AG10803 (cell line): ENCODE measurements around the gene ETS1.
"Not testable (repeated sequence)": the region's sequence is repeated elsewhere in the genome, so short reads cannot be mapped to it uniquely, and the experiment has no call there.

Experiments
- DNase-seq: peaks from one replicate; pipeline ENCODE4 v3.0.0; 2010; ENCODE audit warnings: low read depth
- H3K4me3 ChIP-seq: 2 replicates; pipeline ENCODE4 v1.5.1; 2011; ENCODE audit warnings: mild to moderate bottlenecking, low read length, control low read depth
- CTCF ChIP-seq: conservative IDR thresholded peaks from 2 replicates; pipeline ENCODE4 v1.5.1; 2011; ENCODE audit warnings: mild to moderate bottlenecking, low read length, control low read depth, inconsistent platforms

ETS1 gene

GRCh38 chr11:128450882-128451651, 136.3 kb downstream of the ETS1 start:
- no peak overlapping the region for H3K4me3 ChIP-seq

GRCh38 chr11:128450425-128450824, 136.9 kb downstream of the ETS1 start:
- not testable (repeated sequence) for H3K4me3 ChIP-seq

More at GRCh38 chr11:128450882-128451651, 136.3 kb downstream of the ETS1 start:
- no peak for TF ChIP-seq CTCF
- no peak for DNase-seq

GRCh38 chr11:128448981-128449713, 138.2 kb downstream of the ETS1 start:
- no peak for TF ChIP-seq CTCF
- no peak for DNase-seq
- no peak overlapping the region for H3K4me3 ChIP-seq

More at GRCh38 chr11:128450425-128450824, 136.9 kb downstream of the ETS1 start:
- DNase-seq: not testable (repeated sequence)

- TF ChIP-seq CTCF: no peak
- no peak for DNase-seq
- H3K4me3 ChIP-seq: no peak overlapping the region
Measured at GRCh38 chr11:128448200-128448886, 139.0 kb downstream of the ETS1 start.

GRCh38 chr11:128447233-128447632, 140.1 kb downstream of the ETS1 start:
- DNase-seq: no peak

GRCh38 chr11:128445921-128446320, 141.4 kb downstream of the ETS1 start:
- not testable (repeated sequence) for DNase-seq, H3K4me3 ChIP-seq

More at GRCh38 chr11:128447233-128447632, 140.1 kb downstream of the ETS1 start:
- TF ChIP-seq CTCF: no peak
- no peak overlapping the region for H3K4me3 ChIP-seq

- DNase-seq: peak; percentile 79
- TF ChIP-seq CTCF: no peak
Measured at GRCh38 chr11:128437136-128437535, 150.2 kb downstream of the ETS1 start.

More at GRCh38 chr11:128437136-128437535, 150.2 kb downstream of the ETS1 start:
- H3K4me3 ChIP-seq: no peak overlapping the region
